Measurements from ENCODE around the gene ZNF365. TPM values are rescaled to one million over a fixed set of nuclear protein-coding genes. Genes with fewer than 3 reads are reported as not detected.

The ZNF365 gene
- total and polyA plus RNA-seq, 2 of the 8 experiments (the other 6 are each of a cell fraction or from before 2014, with no cell fraction given), result 0.41 to 0.43 TPM

DNA sequence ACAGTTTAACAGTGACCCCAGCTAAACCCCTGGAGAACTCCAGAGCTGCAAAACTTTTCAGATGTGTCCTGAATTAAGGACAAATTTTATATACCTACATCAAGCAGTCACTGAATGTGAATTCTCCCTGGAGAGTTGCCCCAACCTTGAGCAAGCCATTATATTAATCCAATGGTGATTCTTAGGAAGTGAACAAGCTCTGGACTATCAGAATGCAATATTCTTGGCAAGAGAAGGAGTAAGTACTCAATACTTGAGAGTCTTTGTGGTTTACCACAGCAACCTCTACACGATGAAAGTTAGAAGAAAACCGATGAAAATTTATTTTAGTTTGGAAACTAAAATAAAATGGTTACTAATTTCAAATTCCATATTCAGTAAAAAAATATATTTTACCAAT is 19.3 kb upstream of the ZNF365 start:
- no peak overlapping the region for H3K23ac ChIP-seq (ENCODE audit: insufficient read length)
- H3K14ac ChIP-seq (ENCODE audit: insufficient read length), result no peak overlapping the region
- no peak overlapping the region for H3K9ac ChIP-seq (replicated peaks in 1 of 4; ENCODE audit: extremely low read depth in 1 of 4, low read depth in 3 of 4, low read length in 3 of 4)
- FAIRE-seq (no peak), DNase-seq (ENCODE audit: low read depth in 1 of 2, low spot score in 2 of 2) (no peak)
- no peaks in the 10 kb centered on the region for H4K20me1 ChIP-seq (replicated peaks in 1 of 2; ENCODE audit: control insufficient read depth in 1 of 2, insufficient read depth in 2 of 2, low read length in 2 of 2)
- ChIA-PET POLR2A (ENCODE audit: partially characterized antibody) (no interaction called here), CTCF (ENCODE audit: partially characterized antibody) (no interaction called here)
- WGBS, 2 experiments (ENCODE audit: extremely low coverage in 1 of 2, insufficient coverage in 1 of 2, insufficient read length in 1 of 2, insufficient replicate concordance in 2 of 2, low coverage in 1 of 2, low lambda C conversion rate in 2 of 2, missing lambda C conversion rate in 1 of 2), result 100% methylated on average over 2 of the region's 2 CpGs; no CpG with 5 or more reads in 1 of the 2 experiments
- H4K5ac ChIP-seq (ENCODE audit: insufficient read length, low read depth, low read length), result no peak overlapping the region
- no peaks in the 10 kb centered on the region for H3K23me2 ChIP-seq (ENCODE audit: low read depth, low read length)
- H4K91ac ChIP-seq (replicated peaks; ENCODE audit: insufficient read length, low read length), result no peak overlapping the region
- H3K79me2 ChIP-seq (ENCODE audit: control insufficient read depth in 1 of 2, insufficient read depth in 2 of 2, low read length in 2 of 2), result no peaks in the 10 kb centered on the region
- H3K79me1 ChIP-seq (ENCODE audit: low read depth, low read length), result no peaks in the 10 kb centered on the region
- no peak overlapping the region for H3K4me3 ChIP-seq (ENCODE audit: extremely low read depth in 1 of 4, insufficient read depth in 2 of 4, low read depth in 3 of 4, low read length in 4 of 4)
- H2AK5ac ChIP-seq (ENCODE audit: low read depth, low read length), result no peak overlapping the region
- no peak overlapping the region for H2BK20ac ChIP-seq (ENCODE audit: low read length)
- H3K4me1 ChIP-seq (replicated peaks in 1 of 4; ENCODE audit: control insufficient read depth in 3 of 4, insufficient read depth in 4 of 4, low read length in 3 of 4), result no peaks in the 10 kb centered on the region
- peaks cover 9% of the 10 kb centered on the region in 2 experiments; a peak in 2 of 4 replicates for H3K9me3 ChIP-seq (ENCODE audit: insufficient read depth in 2 of 2, low read depth in 1 of 2, low read length in 1 of 2)
- no peak overlapping the region for H2BK15ac ChIP-seq (ENCODE audit: low read length)
- no peak overlapping the region for H3K56ac ChIP-seq (replicated peaks; ENCODE audit: insufficient read length, low read depth, low read length)
- H3K36me3 ChIP-seq (ENCODE audit: control insufficient read depth in 2 of 4, insufficient read depth in 4 of 4, low read length in 3 of 4), result no peaks in the 10 kb centered on the region
- H3K27ac ChIP-seq (ENCODE audit: low read depth, low read length), result no peak overlapping the region
- no peak overlapping the region for H4K8ac ChIP-seq (ENCODE audit: extremely low read depth, insufficient read depth, low read length)
- H3K4me2 ChIP-seq (ENCODE audit: insufficient read depth in 1 of 2, low read depth in 2 of 2, low read length in 2 of 2), result no peak overlapping the region
- H2BK12ac ChIP-seq (ENCODE audit: low read depth, low read length), result no peak overlapping the region
- H2BK120ac ChIP-seq (replicated peaks; ENCODE audit: low read depth, low read length), result no peak overlapping the region
- H2BK5ac ChIP-seq (ENCODE audit: low read depth, low read length), result no peak overlapping the region
- H2AFZ ChIP-seq (ENCODE audit: low read length), result no peak overlapping the region
- no peak overlapping the region for H3K18ac ChIP-seq (ENCODE audit: extremely low read depth, low read length)
- no peak overlapping the region for H3K4ac ChIP-seq (replicated peaks; ENCODE audit: insufficient read length, low read depth, low read length)
- no peaks in the 10 kb centered on the region for H3K27me3 ChIP-seq (replicated peaks in 1 of 4; ENCODE audit: control insufficient read depth in 3 of 4, extremely low read depth in 1 of 4, insufficient read depth in 3 of 4, low read length in 3 of 4)
- TF ChIP-seq EGR1 (IDR thresholded peaks at IDR 0.05; ENCODE audit: borderline replicate concordance, low read depth, low read length), result no peak
- no peak for TF ChIP-seq EZH2 (IDR thresholded peaks at IDR 0.05; ENCODE audit: low read depth, low read length, severe bottlenecking)
- no peak for TF ChIP-seq RNF2 (IDR thresholded peaks at IDR 0.05; ENCODE audit: borderline replicate concordance, low read depth, low read length, missing control alignments, poor library complexity, severe bottlenecking)
- TF ChIP-seq CEBPB (IDR thresholded peaks at IDR 0.05; ENCODE audit: low read depth, low read length), result no peak
- TF ChIP-seq CREB1 (IDR thresholded peaks at IDR 0.05), result no peak
- no peak for TF ChIP-seq TAF1 (IDR thresholded peaks at IDR 0.05; ENCODE audit: low read depth, low read length)
- TF ChIP-seq PHF8 (conservative IDR thresholded peaks at IDR 0.05; ENCODE audit: low read depth, low read length), result no peak
- TF ChIP-seq SP1 (IDR thresholded peaks at IDR 0.05; ENCODE audit: low read depth, low read length), result no peak
- no peak for TF ChIP-seq YY1 (IDR thresholded peaks at IDR 0.05; ENCODE audit: low read depth, low read length)
- no peak for TF ChIP-seq JUN (IDR thresholded peaks at IDR 0.05; ENCODE audit: low read depth, low read length)
- no peak for TF ChIP-seq TBP (IDR thresholded peaks at IDR 0.05; ENCODE audit: low read depth, low read length)
- no peak for TF ChIP-seq MAFK (IDR thresholded peaks at IDR 0.05; ENCODE audit: low read depth, low read length)
- TF ChIP-seq POLR2AphosphoS5 (IDR thresholded peaks at IDR 0.05; ENCODE audit: low read depth, low read length), result no peak
- no peak for TF ChIP-seq POU5F1 (IDR thresholded peaks at IDR 0.05; ENCODE audit: low read depth, low read length)
- no peak for TF ChIP-seq SAP30 (IDR thresholded peaks at IDR 0.05; ENCODE audit: insufficient read depth, insufficient replicate concordance, low read length)
- TF ChIP-seq KDM1A (IDR thresholded peaks at IDR 0.05; ENCODE audit: borderline replicate concordance, low read length), result no peak

Measured in H1 (cell line).